Measurements from ENCODE around the gene DYNLRB1. TPM values are rescaled to one million over a fixed set of nuclear protein-coding genes. Genes with fewer than 3 reads are reported as not detected.
"Not testable (repeated sequence)": the region's sequence is repeated elsewhere in the genome, so short reads cannot be mapped to it uniquely, and the experiment has no call there.

Gene DYNLRB1
- total and polyA plus RNA-seq, 2 donors (not counting 1 experiment from before 2014, with no cell fraction given) = 107 to 352 TPM

DNA sequence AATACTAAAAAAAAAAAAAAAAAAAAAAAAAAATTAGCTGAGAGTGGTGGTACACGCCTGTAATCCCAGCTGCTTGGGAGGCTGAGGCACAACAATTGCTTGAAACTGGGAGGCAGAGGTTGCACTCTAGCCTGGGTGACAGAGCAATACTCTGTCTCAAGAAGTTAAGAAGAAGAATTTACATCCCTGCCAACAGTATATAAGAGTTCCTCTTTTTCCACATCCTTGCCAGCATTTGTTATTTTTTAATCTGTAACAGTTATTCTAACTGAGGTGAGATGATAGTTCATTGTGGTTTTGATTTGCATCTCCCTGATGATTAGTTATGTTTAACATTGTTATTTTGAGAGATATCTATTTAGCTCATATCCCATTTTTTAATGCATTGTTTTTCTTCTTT lies 20.3 kb upstream of the DYNLRB1 start:
- peaks cover 4% of the 10 kb centered on the region for H3K79me2 ChIP-seq (ENCODE audit: control insufficient read depth, insufficient read depth, low read length)
- no peak overlapping the region for H3K27ac ChIP-seq (ENCODE audit: insufficient read depth, low read length)
- peaks cover 8% of the 10 kb centered on the region for H3K36me3 ChIP-seq (ENCODE audit: control insufficient read depth, insufficient read depth, low read length)

DNA sequence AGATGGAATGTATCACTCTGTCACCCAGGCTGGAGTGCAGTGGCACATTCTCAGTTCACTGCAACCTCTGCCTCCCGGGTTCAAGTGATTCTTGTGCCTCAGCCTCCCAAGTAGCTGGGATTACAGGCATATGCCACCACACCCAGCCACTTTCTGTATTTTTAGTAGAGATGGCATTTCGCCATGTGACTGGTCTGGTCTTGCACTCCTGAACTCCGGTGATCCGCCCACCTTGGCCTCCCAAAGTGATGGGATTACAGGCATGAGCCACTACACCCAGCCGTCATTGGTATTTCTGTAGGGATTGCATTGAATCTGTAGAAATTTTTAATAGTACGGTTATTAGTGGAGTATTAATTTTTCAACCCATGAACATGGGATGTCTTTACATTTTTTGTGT lies 18.6 kb upstream of the DYNLRB1 start:
- not testable (repeated sequence) for H3K9me3 ChIP-seq (ENCODE audit: control insufficient read depth, insufficient read depth, low read depth, low read length); H2AFZ ChIP-seq (ENCODE audit: low read length); H4K20me1 ChIP-seq (ENCODE audit: control insufficient read depth, extremely low read depth, insufficient read depth, low read length); H3K79me2 ChIP-seq (ENCODE audit: control insufficient read depth, insufficient read depth, low read length); H3K36me3 ChIP-seq (ENCODE audit: control insufficient read depth, insufficient read depth, low read length); DNase-seq (ENCODE audit: low read depth in 2 of 2); H3K4me2 ChIP-seq (ENCODE audit: extremely low read depth, insufficient read depth, low read length); H3K9ac ChIP-seq (ENCODE audit: insufficient read depth, low read length); H3K27ac ChIP-seq (ENCODE audit: insufficient read depth, low read length); H3K4me1 ChIP-seq (ENCODE audit: control insufficient read depth, extremely low read depth, insufficient read depth, low read length); H3K4me3 ChIP-seq (replicated peaks in 1 of 4; ENCODE audit: control extremely low read depth in 1 of 4, insufficient read depth in 1 of 4, low read depth in 3 of 4, low read length in 4 of 4); H3K27me3 ChIP-seq (ENCODE audit: control insufficient read depth, insufficient read depth, low read length)

More for the DNA sequence above, 20.3 kb upstream of the DYNLRB1 start:
- Histone ChIP-seq H3K4me2 (ENCODE audit: extremely low read depth, insufficient read depth, low read length) (no peak overlapping the region), H3K9ac (ENCODE audit: insufficient read depth, low read length) (no peak overlapping the region), H3K9me3 (ENCODE audit: control insufficient read depth, insufficient read depth, low read depth, low read length) (no peaks in the 10 kb centered on the region), H2AFZ (ENCODE audit: low read length) (no peak overlapping the region), H4K20me1 (ENCODE audit: control insufficient read depth, extremely low read depth, insufficient read depth, low read length) (no peaks in the 10 kb centered on the region), H3K4me3 (replicated peaks in 1 of 4; ENCODE audit: control extremely low read depth in 1 of 4, insufficient read depth in 1 of 4, low read depth in 3 of 4, low read length in 4 of 4) (no peak overlapping the region), H3K27me3 (ENCODE audit: control insufficient read depth, insufficient read depth, low read length) (no peaks in the 10 kb centered on the region), H3K4me1 (ENCODE audit: control insufficient read depth, extremely low read depth, insufficient read depth, low read length) (no peaks in the 10 kb centered on the region)
- no peak for DNase-seq (ENCODE audit: low read depth in 2 of 2)
- no peak for TF ChIP-seq EZH2 (IDR thresholded peaks at IDR 0.05; ENCODE audit: low read length, missing control alignments)
- TF ChIP-seq, protein P1, sequence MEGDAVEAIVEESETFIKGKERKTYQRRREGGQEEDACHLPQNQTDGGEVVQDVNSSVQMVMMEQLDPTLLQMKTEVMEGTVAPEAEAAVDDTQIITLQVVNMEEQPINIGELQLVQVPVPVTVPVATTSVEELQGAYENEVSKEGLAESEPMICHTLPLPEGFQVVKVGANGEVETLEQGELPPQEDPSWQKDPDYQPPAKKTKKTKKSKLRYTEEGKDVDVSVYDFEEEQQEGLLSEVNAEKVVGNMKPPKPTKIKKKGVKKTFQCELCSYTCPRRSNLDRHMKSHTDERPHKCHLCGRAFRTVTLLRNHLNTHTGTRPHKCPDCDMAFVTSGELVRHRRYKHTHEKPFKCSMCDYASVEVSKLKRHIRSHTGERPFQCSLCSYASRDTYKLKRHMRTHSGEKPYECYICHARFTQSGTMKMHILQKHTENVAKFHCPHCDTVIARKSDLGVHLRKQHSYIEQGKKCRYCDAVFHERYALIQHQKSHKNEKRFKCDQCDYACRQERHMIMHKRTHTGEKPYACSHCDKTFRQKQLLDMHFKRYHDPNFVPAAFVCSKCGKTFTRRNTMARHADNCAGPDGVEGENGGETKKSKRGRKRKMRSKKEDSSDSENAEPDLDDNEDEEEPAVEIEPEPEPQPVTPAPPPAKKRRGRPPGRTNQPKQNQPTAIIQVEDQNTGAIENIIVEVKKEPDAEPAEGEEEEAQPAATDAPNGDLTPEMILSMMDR (conservative IDR thresholded peaks at IDR 0.05 in 1 of 2, IDR thresholded peaks at IDR 0.05 in 1 of 2; ENCODE audit: low read depth in 1 of 2, low read length in 2 of 2) = no peak

DNA sequence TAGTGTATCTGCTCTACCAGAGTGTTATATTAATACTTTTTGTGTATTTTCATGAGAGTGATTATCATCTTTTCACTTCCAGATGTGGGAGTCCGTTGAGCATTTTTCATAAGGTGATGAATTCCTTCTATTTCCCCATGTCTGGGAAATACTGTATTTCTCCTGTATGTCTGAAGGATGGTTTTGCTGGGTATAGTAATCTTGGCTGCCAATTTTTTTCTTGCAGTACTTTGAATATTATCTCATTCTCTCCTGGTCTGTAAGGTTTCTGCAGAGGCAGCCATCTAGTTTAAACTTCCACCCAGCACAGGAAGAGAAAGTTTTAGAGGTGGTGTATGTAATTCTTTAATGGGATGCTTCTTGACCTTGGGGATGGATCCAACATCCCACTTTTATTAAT lies 15.4 kb upstream of the DYNLRB1 start:
- H3K27ac ChIP-seq (ENCODE audit: insufficient read depth, low read length) = no peak overlapping the region
- TF ChIP-seq EZH2 (IDR thresholded peaks at IDR 0.05; ENCODE audit: low read length, missing control alignments) = no peak
- TF ChIP-seq, protein P1 (conservative IDR thresholded peaks at IDR 0.05 in 1 of 2, IDR thresholded peaks at IDR 0.05 in 1 of 2; ENCODE audit: low read depth in 1 of 2, low read length in 2 of 2) = no peak
- no peaks in the 10 kb centered on the region for H3K9me3 ChIP-seq (ENCODE audit: control insufficient read depth, insufficient read depth, low read depth, low read length)
- H3K4me3 ChIP-seq (replicated peaks in 1 of 4; ENCODE audit: control extremely low read depth in 1 of 4, insufficient read depth in 1 of 4, low read depth in 3 of 4, low read length in 4 of 4) = no peak overlapping the region
- H3K79me2 ChIP-seq (ENCODE audit: control insufficient read depth, insufficient read depth, low read length) = peaks cover 4% of the 10 kb centered on the region
- peaks cover 4% of the 10 kb centered on the region for H3K36me3 ChIP-seq (ENCODE audit: control insufficient read depth, insufficient read depth, low read length)
- no peaks in the 10 kb centered on the region for H3K4me1 ChIP-seq (ENCODE audit: control insufficient read depth, extremely low read depth, insufficient read depth, low read length)
- H3K9ac ChIP-seq (ENCODE audit: insufficient read depth, low read length) = no peak overlapping the region
- no peak overlapping the region for H2AFZ ChIP-seq (ENCODE audit: low read length)
- DNase-seq (ENCODE audit: low read depth in 2 of 2) = no peak
- H3K27me3 ChIP-seq (ENCODE audit: control insufficient read depth, insufficient read depth, low read length) = no peaks in the 10 kb centered on the region
- H4K20me1 ChIP-seq (ENCODE audit: control insufficient read depth, extremely low read depth, insufficient read depth, low read length) = no peaks in the 10 kb centered on the region
- no peak overlapping the region for H3K4me2 ChIP-seq (ENCODE audit: extremely low read depth, insufficient read depth, low read length)

All from fibroblast of lung (primary cell).